NCI-H2107 treated with DMSO at 0.1 percent for 48 hours (cell line): ENCODE data around the gene STX10.

Experiments used
- DNase-seq: peaks from one replicate; lab custom pipeline; 2025; ENCODE audit not compliant: unreplicated experiment; lab: John Stamatoyannopoulos, UW

The STX10 gene

GRCh38 chr19:13146763-13147563, 3.2 kb downstream of the STX10 start:
- no peak for DNase-seq

- no peak for DNase-seq
Observed at GRCh38 chr19:13139633-13140311, 10.4 kb downstream of the STX10 start.

GRCh38 chr19:13138916-13139198, 11.3 kb downstream of the STX10 start:
- DNase-seq: no peak

DNA sequence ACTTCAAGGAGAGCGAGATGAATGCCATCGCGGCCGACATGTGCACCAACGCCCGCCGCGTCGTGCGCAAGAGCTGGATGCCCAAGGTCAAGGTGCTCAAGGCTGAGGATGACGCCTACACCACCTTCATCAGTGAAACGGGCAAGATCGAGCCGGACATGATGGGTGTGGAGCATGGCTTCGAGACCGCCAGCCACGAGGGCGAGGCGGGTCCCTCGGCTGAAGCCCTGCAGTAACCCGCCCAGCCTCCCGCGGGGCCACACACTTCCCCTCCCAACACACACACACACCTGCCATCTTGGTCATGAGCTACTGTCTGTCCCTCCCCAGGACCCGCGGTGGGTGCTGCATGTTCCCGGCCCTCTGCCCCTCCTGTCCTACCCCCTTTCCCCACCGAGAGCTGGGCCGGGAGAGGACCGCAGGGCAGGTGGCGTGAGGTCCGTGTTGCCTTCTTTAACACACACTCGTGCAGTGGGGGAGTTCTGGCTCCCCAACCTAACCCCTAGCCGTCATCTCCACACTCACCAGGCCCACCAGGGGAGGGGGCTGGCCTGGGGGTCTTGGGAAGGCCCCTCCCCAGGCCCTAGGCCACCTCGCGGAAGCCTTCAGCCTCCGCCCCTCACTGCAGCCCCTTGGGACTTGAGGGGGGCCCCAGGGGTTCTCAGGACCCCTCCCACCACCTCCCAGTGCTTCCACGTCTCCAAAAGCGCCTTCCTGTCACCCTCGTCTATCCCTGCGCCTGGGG, 11.8 kb downstream of the STX10 start:
- no peak for DNase-seq

DNA sequence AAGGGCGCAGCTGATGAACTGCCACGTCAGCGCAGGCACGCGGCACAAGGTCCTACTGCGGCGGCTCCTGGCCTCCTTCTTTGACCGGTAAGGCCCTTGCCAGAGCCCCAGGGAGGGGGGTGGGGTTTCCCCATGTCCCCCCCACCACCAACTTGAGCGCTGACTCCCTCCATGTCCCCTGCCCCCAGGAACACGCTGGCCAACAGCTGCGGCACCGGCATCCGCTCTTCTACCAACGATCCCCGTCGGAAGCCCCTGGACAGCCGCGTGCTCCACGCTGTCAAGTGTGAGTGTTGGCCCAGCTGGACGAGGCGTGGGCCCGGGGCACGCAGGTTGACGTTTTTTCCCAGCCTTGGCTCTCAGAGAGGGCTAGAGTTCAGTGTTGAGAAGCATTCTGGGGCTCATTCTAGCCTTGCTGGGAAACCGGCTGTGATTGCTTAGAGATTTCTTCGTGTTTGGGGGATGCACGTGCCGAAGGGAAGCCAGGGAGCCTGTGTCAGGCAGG, 12.8 kb downstream of the STX10 start:
- no peak for DNase-seq

DNA sequence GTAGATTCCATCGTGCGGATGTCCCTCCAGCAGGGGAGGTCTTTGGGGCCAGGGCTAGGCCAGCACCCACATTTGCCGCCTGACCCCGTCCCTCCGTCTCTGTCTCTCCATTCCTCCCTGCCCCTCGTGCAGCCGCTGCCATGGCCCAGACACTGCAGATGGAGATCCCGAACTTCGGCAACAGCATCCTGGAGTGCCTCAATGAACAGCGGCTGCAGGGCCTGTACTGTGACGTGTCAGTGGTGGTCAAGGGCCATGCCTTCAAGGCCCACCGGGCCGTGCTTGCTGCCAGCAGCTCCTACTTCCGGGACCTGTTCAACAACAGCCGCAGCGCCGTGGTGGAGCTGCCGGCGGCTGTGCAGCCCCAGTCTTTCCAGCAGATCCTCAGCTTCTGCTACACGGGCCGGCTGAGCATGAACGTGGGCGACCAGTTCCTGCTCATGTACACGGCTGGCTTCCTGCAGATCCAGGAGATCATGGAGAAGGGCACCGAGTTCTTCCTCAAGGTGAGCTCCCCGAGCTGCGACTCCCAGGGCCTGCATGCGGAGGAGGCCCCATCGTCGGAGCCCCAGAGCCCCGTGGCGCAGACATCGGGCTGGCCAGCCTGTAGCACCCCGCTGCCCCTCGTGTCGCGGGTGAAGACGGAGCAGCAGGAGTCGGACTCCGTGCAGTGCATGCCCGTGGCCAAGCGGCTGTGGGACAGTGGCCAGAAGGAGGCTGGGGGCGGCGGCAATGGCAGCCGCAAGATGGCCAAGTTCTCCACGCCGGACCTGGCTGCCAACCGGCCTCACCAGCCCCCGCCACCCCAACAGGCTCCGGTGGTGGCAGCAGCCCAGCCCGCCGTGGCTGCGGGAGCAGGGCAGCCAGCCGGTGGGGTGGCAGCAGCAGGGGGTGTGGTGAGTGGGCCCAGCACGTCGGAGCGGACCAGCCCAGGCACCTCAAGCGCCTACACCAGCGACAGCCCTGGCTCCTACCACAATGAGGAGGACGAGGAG, 14.8 kb downstream of the STX10 start:
- DNase-seq: no peak

DNA sequence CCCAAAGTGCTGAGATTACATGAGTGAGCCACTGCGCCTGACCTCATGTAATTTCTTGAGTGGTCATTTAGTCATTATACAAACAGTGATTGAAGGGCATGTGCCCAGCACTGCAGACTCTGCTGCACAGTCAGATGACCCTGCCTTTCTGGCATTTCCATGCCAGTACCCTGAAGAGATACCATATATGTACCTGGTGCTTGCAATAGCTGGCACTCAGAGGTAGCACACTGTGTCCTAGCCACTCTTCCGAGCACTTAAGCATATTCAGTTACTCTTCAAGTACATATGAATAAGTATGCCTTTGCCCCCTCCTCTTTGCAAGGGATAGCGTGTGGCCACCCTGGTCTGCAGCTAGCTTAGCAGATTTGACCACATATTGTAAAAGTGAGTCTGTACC, 15.5 kb downstream of the STX10 start:
- DNase-seq: no peak

DNA sequence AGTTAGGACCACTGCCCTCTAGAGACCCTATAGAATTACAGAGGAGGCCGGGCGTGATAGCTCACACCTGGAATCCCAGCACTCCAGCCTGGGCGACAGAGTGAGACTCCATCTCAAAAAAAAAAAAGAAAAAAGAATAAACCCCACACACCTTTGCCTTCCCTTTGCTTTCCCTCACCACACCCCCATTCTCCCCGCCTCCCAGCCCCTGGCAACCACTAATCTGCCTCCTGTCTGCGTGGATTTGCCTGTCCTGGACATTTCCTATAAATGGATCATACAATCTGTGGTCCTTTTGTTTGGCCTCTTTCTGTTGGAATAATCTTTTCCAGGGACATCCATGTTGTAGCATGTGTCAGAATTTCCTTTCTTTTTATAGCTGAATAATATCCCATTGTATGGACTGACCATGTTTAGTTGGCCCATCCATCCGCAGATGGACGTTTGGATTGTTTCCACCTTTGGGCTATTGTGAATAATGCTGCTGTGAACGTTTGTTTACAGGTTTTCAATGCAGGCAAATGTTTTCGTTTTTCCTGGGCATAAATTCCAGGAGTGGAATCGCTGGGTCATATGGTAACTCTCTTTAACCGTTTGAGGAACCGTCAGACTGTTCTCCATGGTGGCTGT, 16.8 kb downstream of the STX10 start:
- no peak for DNase-seq

DNA sequence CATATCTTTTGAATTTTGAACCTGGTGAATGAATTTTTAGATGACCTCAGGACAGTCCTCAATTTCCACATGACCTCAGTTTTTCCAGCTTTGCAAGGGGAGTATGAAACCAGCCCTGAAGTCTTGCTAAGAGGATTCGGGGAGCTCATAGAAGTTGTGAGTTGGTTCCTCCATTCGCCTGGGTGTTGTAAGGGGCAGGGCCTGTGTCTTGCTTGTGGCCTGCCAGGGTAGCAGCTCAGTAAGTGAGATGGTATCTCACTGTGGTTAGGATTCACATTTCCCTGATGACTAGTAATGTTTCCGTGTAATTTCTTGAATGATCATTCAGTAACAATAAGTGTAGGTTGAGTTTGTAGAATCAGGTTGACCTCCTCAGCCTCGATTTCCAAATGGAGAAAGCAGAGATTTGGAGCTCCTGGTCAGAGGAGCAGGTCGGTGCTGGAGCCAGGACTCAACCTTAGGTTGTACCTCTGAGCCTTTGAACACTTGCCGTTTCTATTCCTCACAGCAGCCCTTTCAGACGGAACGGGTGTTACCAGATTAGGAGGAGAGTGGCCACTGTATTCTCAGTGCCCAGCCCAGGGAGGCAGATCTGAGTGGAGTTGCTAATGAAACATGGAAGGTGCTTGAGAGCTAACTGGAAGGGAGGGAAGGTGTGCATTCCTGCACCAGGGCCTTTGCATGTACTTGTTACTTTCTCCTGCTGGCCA, 17.5 kb downstream of the STX10 start:
- no peak for DNase-seq

GRCh38 chr19:13130886-13131490, 19.2 kb downstream of the STX10 start:
- DNase-seq: no peak

GRCh38 chr19:13129384-13129783, 20.8 kb downstream of the STX10 start:
- DNase-seq: no peak

GRCh38 chr19:13128583-13128982, 21.6 kb downstream of the STX10 start:
- DNase-seq: no peak

DNA sequence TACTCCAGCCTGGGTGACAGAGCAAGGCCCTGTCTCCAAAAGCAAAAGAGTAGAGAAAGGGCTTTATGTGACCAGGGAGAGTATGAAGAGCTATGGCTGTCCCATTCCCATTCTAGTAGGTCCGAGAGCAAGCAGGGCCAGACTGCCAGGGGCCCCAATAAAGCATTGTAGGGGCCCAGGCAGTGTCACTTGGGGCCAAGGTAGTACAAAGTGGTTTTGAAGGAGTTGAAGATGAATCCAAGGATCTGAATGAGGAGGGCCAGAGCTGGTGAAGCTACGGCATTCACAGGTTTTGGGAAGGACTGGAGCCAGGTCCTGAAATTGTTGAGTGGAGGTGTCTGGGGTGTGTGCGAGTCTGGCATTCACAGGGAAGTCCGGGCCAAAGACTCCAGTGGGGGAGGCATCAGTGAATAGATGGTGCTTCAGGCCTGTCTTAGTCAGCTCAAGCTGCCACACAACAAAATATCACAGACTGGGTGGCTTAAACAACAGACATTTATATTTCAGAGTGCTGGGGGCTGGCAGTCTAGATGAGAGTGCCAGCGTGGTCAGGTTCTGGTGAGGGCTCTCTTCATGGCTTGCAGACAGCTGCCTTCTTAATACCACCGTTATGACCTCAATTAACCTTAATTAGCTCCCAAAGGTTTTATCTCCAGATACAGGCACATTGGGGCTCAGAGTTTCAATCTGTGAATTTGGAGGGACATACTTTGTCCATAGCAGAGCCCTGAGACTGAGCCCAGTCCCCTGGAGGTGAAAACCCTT, 22.2 kb downstream of the STX10 start:
- no peak for DNase-seq

GRCh38 chr19:13127051-13127450, 23.1 kb downstream of the STX10 start:
- DNase-seq: no peak

- no peak for DNase-seq
Observed at GRCh38 chr19:13122980-13123957, 26.9 kb downstream of the STX10 start.

- DNase-seq: no peak
Observed at GRCh38 chr19:13122275-13122878, 27.8 kb downstream of the STX10 start.
